ENCODE measurements around the gene APOBEC3B.
"Not testable (repeated sequence)": the region's sequence is repeated elsewhere in the genome, so short reads cannot be mapped to it uniquely, and the experiment has no call there.

The APOBEC3B gene

DNA sequence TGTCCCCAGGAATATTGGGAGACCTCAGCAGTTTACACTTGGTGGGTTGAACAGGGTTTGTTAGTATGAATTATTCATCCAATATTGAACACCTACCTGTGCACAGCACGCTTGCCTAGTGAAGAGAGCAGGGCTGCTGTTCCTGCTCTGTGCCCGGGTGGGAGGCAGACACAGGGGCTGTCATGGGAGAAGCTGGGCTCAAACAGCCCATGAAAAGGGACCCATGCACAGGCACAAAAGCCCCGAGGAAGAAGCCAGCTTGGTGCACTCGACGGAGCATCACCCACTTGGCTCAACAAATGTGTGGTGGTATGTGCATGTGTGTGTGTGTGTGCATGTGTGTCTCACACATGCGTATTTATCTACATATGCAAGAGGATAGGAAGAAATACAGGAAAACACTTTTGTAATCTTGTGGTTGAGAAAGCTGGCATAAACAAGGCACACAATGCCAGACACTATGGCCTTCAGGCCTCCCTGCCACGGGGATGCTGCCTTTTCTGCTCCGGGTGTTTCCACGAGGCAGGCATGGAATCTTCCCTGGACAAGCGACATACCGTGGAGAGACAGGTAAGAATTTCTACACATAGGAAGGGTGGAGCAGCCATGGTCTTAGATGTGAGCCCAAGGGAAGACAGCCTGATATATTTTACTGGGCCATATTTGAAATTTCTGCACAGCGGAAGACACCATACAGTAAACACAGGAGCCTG is 29.7 kb upstream of the APOBEC3B start:
- no peak for DNase-seq

DNA sequence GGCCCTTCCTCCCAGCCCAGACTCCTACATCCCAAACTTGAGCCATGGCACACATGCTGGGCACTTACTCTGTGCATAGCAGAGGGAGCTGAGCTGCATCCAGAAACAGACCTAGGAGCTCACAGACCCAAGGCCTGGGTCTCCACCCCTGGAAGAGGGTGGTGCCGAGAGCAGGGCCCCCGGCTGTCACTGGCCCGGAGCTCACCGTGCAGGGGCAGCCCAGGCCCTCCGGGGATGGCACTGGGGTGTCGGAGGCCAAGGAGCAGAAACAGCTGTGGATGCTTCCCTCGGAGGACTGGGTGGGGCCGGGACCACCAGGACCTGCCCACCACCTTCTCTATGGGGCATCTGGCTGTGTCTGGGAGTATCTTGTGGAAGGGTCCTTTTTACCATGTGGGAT is 29.1 kb upstream of the APOBEC3B start:
- DNase-seq, result no peak

DNA sequence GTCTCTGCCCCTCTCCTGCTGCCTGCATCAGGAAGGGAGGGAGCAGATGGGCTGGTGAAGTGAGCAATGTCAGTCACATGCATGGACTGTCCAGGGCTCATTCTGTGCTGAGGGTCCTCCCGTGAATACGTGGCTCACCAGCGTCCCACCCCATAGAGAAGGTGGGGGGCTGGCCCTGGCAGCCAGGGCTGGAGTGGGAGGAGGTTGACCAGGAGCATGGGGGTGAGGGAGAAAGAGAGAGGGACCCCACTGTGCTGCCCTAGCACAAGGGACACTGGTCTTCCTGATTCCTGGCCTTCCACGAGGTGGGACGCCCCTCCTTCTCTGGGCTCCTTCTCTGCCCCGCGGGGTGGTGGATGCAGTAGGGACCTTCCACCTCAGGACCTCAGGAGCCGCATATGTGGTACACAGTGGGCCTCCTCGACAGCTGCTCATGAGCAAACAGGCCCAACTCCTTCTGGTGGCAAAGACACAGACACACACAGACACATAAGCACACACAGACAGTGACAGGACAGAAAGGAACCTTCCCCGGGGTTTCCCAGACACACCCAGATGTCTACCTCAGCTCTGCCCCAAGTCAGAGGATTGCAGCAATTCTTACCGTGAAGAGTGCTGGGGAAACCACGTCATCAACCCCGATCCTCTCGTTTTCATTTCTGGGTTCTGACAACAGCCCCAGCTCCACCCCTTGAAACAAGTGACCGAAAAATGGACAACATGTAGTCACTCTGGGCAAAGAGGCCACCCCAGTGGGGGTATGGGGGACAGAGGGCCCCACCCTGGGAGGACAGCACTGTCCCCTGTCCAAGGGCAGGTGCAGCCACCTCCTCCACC is 28.4 kb upstream of the APOBEC3B start:
- DNase-seq, result no peak

DNA sequence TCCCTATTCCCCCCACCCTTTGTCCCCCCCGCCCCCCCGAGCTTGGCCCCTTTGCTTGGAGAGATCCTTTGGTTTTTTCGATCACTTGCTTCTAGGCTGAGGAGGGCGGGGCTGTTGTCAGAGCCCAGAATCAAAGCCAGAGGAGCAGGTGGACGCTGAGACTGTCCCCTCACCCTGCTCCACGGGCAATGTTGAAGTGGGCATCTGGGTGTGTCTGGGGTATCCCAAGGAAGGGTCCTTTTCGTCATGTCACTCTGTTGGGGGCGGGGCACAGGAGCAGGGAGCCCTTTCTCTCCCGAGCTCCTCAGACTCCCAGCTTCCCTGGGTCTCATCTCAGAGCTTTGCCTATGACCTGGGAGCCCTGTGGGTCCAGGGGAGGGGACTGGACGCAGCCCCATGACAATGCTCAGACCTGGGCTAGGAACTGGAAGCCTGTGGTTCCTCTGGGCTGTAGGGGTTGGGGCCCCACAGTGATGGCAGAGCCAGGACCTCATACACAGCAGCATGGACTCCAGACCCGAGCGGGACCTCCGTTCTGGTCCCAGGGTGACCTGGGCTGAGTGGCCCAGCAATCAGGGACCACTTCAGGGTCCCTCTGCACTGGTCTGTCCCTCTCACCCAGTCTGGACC is 27.6 kb upstream of the APOBEC3B start:
- DNase-seq, result no peak

DNA sequence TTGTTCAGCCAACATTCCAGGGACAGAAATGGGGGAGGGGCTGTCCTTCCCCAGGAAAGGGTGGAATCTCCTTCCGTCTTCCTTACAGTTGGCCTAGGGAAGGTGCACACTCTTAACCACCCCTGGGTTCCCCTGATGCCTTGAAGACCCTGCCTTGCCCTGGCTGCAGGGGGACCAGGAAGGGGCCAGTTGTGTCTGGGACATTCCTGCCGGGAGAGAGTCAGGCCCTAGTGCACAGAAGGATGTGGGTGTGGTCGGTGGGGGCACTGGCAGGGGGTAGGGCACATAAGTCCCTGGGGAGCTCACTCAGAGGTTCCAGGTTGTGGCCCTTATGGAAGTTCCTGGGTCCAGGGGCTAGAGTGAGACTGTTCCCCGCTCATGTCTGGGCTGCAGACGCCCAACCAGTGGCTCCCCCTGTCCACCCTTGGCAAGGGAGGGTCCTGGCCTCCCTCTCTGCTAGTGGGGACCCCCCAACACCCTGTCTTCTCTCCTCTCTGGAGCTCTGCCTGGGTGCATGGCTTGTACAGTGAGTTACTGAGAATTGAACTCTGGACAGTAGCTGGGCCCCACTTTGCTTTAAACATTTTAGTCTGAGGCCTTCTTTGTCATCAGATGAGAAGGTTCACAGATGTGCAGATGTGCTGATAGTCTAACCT is 26.8 kb upstream of the APOBEC3B start:
- DNase-seq, result no peak

DNA sequence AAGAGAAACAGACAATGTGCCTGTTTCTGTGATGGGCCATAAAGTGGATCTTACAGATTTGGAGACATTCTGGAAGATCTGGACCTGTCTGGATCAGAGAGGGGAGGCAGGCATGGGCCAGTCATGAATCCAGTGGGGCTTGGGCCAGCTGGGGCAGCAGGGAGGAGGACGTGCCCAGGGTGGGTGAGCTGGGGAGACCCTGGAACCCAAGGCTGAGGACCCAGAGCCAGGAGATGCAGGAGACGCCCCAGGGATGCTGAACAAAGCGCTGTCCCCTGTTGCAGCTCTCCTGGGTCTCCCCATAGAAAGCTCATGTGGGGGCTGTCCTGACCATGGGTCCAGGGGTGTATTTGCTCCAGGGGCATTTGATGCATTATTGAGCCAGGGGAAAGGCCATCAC is 26.2 kb upstream of the APOBEC3B start:
- no peak for DNase-seq

DNA sequence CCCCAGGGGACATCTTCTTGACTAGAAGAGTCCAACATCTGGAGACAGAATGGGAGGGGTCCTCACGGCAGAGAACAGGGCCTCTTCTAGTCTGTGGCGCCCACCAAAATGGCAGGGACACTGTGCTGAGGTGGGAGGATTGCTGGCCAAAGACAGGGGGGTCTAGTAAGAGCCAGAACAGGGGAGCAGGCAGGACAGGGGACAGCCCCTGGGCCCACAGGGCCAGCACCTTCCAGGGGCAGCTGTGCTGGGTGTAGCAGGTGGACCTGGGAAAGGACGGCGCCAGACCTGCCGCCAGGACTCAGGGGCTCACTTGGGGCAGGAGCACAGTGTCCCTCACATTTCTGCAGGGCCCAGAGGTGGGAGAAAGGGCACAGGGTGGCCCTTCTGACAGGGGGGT is 25.6 kb upstream of the APOBEC3B start:
- no peak for DNase-seq

DNA sequence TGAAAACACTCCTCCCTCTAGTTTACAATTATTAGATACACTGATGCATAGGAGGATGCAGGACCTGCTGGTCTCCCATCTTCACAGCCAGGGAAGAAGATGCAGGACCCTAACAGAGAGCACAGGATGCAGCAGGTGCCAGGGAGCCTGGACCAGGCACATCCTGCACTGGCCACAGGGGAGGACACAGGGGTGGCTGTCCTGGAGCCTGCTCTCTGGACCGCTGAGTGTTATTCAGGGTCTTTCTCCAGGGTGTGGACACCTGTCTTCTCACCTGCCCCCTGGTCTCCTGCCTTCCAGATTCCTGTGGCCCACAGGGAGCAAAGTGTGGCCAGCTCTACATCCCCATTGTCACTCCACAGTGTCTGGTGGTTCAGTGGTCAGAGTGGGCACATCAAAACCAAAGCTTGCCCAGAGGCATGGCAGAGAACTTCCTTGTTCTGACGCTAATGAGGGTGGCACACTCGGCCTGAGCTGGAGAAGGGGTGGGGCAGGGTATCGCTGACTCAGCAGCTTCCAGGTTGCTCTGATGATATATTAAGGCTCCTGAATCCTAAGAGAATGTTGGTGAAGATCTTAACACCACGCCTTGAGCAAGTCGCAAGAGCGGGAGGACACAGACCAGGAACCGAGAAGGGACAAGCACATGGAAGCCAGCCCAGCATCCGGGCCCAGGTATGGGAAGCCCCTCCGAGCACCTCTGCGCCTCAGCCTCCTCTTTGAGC is 24.9 kb upstream of the APOBEC3B start, which contains the start of gene APOBEC3A:
TSS of gene APOBEC3A (plus strand) at position 564 of the 725 bp plus-strand sequence. CDS start at position 647, 83 bp downstream.
- DNase-seq, result no peak

DNA sequence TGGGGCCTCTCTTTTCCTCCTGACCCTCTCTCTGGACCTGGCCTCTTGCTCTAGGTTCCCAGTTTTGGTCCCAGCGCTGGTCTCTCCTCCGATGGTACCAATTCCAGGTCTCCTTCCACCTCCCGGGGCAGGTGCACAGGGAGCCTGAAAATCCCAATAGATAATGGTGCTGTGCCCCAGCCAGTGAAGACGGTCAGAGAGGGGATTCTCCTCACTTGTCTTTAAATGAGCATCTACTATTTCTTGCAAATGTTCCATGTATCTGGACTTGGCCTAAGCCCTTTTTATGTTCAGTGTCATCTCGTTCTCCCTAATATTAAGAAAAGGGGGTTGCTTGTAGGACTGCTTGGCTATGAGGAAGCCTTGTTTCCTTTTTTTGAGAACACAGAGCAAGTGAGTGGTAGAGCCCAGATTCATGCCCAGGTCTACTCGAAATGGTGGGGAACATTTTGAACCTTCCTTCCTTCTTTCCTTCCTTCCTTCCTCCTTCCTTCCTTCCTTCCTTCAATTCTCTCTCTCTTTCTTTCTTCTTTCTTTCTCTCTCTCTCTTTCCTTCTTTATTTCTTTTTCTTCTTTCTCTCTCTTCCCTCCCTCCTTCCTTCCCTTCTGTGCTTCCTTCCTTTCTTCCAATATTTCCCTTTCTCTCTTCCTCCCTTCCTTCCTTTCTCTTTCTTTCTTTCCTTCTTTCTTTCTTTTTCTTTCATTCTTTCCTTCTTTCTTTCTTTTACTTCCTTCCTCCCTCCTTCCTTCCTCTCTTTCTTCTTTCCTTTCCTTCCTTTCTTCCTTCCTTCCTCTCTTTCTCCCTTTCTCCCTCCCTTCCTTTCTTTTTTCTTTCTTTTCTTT is 24.1 kb upstream of the APOBEC3B start:
- no peak for DNase-seq

DNA sequence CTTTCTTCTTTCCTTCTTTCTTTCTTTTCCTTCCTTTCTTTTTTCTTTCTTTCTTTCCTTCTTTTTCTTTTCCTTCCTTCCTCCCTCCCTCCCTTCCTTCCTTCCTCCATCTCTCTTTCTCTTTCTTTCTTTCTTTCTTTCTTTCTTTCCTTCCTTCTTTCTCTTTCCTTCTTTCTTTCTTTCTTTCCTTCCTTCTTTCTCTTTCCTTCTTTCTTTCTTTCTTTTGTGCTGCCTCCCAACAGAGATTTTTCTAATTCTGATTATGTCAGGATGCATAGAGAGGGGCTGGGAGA is 23.6 kb upstream of the APOBEC3B start:
- DNase-seq, result not testable (repeated sequence)

DNA sequence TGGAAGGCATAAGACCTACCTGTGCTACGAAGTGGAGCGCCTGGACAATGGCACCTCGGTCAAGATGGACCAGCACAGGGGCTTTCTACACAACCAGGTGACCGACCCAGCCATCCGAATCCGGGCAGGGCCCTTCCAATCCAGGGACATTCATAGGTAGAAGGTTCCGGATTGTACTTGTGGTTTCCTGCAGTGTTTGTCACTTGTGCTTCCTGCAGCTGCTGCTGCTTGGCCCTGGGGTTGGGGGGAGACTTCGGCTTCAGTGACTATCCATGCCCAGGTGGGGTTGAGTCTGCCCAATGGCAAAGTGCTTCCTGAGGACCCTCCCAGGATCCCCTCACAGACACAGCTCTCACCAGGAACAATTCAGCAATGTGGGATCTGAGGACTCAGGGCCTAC is 22.6 kb upstream of the APOBEC3B start:
- DNase-seq, result no peak

DNA sequence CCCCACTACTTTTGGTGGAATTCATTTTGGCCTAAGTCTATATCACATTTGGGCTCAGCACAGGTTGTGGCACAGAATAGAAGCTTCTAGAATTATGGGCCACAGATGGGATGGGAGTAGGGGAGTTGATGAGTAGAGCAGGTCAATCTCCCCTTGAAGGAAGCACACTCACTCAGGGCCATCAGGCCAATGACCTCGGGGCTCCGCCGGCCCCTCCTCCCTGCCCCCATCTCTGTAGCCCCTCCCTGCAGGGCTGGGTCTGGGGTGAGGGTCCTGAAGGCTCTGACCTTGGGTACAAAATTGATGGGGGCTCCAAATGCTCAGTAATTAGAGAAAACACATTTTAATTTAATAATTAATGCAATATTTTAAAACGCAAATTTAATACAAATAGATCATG is 21.5 kb upstream of the APOBEC3B start:
- DNase-seq, result not testable (repeated sequence)

DNA sequence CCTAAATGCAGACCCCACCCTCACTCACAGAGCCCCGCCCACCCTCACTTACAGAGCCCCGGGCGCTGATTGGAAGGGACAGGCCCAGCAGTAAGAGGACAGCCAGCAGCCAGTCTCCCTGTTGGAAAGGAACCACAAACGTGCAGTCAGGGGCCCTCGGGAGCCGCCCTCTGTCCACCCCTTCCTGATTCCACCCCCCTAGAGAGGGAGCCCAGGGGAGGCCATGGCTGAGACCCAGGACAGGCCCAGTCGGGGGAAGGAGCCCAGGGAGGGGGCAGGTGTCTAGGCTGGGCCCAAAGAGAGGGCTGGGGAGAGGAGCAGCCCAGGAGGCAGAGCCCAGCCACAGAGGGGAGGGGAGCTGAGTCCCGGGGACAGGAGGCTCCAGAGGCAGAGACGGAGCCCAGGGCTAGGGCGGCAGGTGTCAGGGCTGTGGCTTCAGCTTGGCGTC is 18.8 kb upstream of the APOBEC3B start:
- not testable (repeated sequence) for DNase-seq

DNA sequence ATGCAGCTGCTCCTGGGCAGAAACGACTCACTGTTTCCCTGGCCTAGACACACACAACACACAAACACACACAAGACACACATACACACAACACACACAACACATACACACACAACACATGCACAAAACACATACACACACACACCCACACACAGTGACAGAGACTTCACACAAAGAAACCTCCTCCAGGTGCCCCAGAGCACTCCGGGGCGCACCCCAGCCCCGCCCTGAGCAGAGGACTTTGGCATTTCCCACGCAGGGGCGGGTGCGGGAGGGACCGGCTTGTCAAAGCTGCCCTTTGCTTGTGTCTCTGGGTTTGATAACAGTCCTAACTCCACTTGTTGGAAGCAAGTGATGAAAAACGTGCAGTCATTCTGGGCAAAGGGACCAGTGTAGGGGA is 18.3 kb upstream of the APOBEC3B start:
- DNase-seq, result no peak

DNA sequence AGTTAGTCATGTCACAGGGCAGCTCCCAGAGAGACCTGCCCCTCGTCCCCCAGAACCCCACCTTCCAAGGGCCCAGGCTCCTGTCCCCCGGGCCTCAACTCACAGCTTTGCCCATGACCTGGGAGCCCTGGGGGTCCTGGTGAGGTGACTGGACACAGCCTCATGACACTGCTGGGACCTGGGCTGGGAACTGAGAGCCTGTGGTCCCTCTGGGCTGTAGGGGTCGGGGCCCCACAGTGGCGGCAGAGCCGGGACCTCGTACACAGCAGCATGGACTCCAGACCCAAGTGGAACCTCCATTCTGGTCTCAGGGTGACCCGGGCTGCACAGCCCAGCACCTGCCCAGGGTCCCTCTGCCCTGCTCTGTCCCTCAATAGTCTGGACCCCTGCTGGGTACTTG is 17.8 kb upstream of the APOBEC3B start:
- DNase-seq, result no peak

DNA sequence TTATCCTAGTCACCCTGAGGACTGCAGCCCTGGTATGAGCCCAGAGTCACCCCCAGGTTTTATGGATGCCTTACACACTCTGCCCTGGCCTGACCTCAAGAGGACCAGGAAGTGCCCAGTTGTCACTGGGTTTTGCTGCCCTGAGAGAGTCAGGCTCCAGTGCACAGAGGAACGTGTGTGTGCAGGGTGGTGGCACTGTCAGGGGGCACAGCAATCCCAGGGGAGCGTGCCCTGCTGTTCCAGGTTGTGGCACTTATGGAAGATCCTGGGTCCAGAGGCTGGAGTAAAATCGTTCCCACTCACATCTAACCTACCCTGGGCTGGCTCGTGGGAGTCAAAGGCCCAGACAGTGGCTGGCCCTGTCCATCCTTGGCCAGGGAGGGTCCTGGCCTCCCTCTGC is 17.2 kb upstream of the APOBEC3B start:
- no peak for DNase-seq

DNA sequence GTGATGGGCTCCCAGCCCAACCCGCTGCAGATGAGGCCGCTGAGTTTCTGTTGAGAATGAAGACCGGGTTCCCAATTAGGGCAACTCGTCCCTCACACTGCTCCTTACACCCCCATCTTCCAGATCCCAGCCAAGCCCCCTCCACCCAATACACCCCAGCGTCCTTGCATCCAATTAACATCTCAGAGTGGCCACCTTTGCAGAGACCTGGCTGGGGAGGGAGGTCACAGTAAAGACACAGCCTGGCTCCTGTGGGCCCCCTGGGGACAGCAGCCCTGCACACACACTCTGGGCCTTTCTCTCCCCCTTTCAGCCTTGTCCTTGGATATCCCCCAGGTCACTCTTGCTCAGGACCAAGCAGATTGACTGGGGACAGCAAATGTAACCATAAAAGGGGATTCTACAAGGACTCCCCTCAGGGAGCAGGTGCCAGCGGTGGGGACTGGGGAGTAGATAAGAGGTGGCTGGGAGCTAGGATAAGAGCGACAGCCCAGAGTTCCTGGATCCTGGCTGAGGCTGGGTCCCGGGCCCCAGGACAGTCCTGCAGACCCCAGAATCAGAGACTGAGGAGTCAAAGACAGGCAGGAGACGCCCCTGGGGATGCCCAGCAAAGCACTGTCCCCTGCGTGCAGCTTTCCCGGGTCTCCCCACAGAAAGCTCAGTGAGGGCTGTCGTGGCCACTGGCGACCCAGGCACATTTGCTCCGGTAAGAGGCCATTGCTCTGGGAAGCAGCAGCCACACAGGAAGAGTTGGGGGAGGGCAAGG is 16.4 kb upstream of the APOBEC3B start:
- no peak for DNase-seq

DNA sequence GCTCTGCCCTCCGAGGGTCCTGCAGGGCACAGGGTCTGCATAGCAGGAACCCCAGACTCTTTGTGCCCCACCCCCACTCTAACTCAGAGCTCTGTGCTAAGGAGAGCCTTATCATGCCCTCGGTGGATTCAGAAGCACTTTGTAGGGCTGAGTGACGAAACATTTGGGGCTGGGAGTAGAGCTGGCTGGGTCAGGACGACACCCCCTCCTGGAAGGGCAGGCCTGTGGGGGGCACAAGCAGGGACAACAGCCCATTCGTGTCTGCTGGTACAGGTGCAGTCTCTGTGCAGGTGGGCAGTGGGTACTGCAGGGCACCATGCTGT is 15.8 kb upstream of the APOBEC3B start:
- DNase-seq, result no peak

DNA sequence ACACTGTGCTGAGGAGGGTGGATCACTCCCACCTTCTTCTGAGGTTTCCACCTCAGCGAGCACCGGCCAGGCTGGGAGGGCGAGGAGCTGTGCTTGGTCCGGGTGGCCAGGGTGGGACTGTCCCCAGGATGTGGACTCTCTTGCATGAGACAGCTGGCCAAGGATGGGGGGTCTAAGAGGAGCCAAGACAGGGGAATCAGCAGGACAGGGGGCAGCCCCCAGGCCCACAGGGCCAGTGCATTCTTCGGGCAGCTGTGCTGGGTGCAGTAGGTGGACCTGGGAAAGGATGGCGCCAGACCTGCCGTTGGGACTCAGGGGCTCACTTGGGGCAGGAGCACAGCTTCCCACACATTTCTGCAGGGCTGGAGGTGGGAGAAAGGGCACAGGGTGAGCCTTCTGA is 15.2 kb upstream of the APOBEC3B start:
- DNase-seq, result no peak

DNA sequence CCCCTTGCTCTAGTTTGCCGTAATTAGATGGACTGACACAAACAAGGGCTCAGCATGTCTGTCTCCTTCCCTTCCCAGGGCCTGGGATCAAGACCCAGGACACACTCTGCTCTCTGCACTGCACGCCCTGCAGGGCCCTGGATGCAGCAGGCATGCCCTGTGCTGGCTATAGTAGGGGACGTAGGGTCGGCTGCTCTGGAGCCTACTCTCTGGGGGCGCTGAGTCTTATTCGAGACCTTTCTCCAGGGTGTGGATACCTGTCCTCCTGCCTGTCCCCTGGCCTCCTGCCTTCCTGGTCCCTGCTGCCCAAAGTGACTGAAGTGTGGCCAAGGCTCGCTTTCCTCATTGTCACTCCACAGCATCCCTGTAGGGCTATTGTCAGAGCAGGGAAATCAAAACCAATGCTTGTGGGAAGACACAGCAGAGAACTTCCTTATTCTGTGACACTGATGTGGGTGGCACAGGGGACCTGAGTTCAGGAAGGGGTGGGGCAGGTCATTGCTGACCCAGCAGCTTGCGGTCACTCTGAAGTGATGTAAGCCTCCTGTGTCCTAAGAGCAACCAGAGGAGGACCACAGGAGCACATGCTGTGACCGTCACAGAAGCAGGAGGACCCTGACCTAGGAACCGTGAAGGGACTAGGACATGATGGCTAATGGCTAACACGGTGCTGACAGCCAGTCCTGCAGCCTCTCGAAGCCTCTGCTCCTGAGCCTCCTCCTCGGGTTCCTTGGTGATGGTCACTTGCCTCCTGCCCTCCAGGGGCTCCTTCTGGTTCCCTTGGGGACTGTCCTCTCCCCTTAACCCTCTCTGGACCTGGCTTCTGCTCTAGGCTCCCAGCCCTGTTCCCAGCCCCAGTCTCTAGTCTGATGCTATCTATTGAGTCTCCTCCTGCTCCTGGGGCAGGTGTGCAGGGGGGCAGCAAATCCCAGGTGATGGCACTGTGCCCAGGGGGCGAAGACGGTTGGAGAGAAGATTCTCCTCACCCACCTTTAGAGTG is 14.4 kb upstream of the APOBEC3B start:
- DNase-seq, result no peak

All from T-helper 9 cell (primary cell).